GM19023 (cell line): ENCODE data around the gene PDE4D.

Experiments used
- ATAC-seq: cut with Tn5 transposase; IDR thresholded peaks from one replicate; pipeline ENCODE4 v1.9.1; 2021; ENCODE audit warnings: mild to moderate bottlenecking, moderate library complexity; ENCODE audit not compliant: unreplicated experiment

The PDE4D gene

DNA sequence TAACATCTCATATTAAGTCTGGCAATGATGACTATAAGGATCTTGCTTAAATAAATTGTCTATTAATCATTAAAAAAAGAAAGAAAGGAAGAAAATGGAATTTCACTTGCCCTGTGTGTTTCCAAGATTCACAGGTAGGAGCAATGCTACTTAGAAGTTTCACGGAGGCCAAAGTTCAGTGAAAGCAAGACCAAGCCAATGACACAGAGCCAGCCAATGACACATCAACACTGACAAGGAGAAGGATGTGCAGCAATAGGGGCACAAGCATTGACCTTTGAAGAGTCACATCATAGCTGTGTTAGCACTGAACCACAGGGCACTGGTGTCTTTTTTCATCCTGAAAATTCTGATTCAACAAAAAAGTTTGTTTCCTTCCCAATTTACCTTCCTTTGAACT lies 364.3 kb downstream of the PDE4D start:
- no peak for ATAC-seq

DNA sequence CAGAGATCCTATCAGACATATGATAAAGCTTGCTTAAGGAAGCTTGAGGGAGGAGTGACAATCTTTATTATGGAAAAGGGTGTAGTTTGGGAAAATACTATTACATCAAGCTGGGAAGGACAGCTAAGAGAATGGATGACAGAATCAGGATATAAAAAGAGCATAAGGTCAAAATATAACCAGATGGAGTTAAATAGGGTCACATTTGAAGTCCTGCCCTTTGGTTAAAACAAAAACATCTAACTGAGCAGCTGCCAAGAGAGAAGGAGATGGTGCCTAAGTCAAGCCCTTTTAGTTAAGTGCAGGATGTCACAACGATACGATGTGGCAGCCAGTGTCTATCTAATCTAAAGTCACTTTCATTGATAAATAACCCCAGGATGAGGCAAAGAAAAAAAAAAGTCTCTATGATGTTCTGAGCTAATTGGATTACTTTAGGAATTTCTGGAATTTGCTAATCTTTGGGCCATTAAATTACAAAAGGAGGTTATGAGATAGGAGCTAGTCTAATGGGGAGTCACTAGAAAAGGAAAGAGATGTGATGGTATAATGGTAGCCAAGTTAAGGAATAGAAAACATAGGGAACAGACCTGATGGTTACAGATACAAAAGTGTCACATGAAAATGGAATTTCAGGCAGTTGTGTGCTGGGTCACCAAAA lies 365.2 kb downstream of the PDE4D start:
- ATAC-seq = no peak

DNA sequence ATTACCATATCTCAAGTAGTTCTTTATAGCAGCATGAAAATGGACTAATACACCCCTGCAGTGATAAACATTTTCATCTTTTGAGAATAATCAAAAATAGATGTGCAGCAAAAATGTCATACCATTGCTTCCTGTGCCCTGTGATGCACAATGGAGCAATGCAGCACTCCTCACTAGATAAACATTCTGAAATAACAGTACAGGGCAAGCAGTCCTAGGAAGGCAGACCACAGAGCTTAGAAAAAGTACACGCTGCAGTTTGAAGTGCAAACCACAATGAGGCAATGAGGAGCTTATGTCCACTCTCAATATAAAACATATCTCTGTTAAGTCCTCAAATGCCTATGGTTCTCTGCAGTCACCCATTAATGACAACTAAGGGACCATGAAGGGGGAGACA lies 367.6 kb downstream of the PDE4D start:
- ATAC-seq = no peak

DNA sequence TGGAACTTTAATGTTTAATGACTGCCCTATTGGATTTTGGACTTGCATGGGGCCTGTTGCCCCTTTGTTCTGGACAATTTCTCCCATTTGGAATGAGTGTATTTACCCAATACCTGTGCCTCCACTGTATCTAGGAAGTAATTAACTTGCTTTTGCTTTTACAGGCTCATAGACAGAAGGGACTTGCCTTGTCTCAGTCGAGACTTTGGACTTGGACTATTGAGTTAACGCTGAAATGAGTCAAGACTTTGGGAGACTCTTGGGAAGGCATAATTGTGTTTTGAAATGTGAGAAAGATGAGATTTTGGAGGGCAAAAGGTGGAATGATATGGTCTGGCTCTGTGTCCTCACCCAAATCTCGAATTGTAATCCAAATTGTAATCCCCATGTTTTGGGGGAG lies 368.2 kb downstream of the PDE4D start:
- no peak for ATAC-seq

DNA sequence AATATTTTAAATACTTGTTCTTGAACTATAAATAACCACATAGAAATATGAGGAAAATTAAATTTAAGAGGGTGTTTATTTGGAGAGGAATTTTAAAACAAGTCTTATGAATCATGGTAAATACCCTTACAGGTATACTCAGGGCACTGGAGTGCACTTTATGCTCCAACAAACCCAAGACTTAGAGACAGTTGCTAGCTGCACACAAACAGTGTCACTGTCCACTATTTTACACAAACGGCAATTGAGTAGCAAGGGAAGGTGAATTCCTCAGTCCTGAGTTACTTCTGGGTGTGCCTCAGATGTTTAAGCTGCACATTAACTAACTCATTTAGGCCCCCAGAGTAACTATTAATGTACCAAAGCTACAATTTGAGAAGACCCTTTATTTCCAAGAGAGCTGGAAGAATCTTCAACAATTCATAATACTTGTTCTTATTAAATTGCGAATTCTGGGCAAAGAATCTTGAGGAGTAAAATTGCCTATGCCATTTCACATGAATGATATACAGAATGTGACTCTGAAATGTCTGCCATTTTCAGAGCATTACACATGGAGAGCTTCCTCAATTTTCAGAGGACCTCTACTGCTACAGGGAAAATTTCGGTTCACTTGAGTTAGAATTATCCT lies 371.2 kb downstream of the PDE4D start:
- ATAC-seq = no peak

DNA sequence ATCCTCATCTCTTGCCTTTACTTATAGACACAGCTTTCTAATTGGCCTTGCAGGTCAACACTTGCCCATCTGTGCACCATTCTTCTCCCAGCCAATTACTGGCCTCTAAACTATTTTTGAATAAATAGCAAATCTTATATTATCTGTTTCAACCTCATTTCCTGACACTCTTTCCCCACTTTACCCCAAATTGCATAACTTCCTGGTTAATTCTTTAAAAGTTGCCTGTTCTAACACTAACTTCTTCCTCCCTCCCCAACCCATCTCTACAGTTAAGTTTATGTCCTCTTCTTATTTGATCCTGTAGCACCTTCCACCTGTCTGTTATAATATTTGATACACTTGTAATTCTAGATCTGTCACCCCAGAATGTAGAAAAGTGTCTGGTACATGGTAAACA lies 372.1 kb downstream of the PDE4D start:
- no peak for ATAC-seq

DNA sequence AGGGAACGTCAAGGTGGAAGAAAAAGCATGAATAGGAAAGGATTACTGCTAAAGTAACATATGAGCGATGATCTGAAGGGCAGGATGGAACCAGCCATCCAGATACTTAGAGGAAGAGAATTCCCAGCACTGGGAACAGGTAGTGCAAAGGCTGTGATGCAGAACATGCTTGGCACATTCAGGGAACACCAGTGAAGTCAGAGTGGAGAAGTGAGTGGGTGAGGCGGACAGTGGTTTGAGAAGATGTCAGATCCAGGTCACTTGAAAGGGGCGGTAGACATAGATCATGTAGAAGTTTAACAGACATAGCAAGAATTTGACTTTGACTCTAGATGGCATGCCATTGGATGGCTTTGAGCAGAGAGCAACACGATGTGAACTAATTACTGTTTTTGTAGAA lies 374.2 kb downstream of the PDE4D start:
- ATAC-seq = no peak

DNA sequence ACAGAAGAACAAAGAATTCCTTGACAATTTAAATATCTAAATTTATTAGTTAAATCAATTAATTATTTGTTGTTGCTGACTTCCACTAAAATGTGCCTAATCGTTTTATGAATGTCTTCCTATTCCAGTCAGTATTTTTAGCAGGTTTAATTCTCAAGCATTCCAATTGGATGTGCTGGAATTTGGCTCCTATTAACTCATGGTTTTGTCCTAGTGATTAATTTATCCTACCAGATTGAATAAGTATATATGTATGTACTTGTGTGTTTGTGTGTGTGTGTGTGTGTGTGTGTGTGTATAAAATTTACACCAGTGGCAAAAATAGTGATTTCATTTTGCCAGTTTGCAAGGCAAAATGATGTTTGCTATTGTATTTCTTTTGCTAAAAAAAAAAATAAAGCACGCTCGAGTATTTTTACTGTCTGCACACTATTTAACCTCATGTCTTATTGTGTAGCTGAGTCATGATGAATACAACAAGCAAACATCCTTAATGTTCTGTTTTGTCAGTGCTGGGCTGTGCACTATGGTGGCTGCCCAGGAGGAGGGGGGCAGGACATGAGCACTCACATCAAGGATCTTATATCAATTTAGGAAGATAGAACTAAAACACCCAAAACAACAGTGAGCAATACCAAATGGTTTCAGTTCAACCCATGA lies 375.5 kb downstream of the PDE4D start:
- no peak for ATAC-seq

DNA sequence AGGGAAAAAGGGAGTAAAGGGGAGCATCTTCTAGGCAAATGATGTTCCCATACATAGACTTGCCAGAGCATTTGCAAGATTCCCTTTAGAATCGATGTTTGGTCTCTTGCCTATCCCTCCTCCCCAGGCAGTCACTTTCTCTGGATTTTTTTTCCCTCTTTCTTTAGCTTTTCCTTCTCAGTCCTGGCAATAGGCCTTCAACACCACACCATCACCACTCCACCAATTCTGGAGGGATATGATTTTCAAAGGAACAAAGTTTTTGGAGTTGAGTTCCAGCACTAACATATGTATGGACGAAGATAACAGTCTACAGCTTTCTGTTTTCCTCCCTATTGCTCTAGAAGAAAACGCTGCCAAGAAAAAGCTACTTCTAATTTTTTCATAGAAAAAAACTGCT lies 377.4 kb downstream of the PDE4D start:
- no peak for ATAC-seq

DNA sequence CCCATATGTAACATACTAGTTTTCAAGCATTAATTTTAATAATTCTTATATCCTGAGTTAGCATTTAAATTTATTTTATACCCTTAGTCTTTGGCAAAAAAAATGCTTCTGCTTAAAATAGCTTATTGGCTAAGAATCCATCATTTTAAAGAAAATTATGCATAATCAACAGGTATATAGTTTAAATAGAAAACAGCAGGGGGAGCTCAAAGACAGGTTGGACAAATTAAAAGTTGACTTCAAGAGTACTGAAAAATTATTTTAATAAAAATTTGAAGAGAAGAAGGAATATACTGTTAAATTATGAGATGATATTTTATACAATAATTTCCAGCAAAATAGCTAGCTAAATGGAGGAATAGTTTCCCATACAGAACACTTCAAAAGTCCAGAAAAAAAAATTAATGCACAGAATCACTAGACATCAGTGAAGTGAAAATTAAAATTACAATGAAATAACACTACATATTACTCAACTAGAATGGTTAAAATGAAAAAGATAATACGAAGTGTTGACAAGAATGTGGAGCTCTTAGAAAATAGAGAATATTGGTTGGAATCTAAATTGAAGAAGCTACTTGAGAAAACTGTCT lies 387.1 kb downstream of the PDE4D start:
- no peak for ATAC-seq

DNA sequence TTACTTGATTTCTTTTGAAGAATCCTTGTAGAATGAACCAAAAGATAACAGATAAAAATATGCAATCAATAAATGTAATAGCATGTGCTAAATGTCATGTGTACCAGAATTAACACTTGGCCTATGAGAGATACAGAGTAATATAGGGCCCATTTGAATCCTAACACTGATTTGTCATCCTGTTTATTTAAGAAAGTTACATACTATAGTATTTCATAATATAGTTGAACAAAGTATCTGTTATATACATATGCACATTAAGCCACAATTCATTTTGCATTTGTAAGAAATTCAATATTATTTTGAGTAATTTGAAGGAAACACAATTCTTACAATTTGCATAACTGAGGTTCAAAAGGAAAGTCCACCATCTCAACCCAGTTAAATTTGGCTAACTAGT lies 389.5 kb downstream of the PDE4D start:
- ATAC-seq = no peak

DNA sequence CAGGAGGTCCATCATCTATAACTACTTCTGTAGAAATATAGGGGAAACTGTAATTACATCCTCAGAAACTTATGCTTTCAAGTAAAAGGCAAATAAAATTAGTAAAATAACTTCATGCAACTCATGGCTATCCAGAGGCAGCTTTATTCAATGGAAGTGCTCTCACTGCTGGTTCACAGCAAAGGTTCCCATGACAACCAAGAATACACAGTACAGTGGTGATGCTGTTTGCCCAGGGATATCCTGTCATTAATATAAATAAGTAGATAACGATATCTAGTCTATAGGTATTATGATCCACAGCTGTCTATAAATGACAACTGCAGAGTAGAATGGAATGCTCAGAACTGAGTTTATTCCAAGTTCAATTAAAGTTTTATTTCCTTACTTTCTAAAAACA lies 390.3 kb downstream of the PDE4D start:
- ATAC-seq = no peak

DNA sequence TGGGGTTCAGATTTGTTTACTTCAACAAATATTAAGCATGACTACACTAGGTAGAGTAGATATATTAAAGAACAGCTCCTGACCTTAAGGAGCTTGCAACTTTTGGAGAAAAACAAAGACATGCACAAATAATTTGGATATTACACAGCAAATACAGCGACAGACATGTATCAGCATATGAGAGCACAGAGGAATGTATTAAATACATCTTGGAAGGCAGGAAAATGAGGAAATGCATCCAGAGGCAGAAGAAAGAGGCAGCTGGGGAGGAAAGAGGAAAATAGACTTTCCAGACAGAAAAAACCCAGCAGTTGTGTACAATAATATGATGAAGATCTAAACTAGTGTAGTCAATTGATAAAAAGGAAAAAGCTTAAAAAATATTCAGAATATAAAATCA lies 392.2 kb downstream of the PDE4D start:
- ATAC-seq = no peak

DNA sequence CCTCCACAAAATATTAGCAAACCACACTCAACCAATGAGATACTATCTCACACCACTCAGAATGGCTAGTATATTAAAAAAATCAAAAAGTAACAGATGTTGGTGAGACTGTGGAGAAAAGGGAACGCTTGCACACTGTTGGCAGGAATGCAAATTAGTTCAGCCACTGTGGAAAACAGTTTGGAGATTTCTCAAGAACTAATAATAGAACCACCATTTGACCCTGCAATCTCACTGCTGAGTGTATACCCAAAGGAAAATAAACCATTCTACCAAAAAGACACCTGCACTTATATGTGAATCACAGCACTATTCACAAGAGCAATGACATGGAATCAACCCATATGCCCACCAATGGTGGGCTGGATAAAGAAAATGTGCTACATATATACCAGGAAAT lies 393.5 kb downstream of the PDE4D start:
- no peak for ATAC-seq

DNA sequence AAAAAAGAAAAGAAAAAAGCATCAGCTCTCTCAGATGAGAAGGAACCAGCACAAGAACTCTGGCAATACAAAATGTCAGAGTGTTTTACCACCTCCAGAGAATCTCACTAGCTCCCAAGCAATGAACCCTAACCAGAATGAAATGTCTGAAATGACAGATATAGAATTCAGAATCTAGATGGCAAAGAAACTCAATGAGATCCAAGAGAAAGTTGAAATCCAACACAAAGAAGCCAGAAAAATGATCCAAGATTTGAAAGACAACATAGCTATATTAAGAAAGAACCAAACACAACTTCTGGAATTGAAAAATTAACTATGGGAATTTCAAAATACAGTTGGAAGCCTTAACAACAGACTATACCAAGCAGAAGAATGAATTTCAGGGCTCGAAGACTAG lies 396.3 kb downstream of the PDE4D start:
- no peak for ATAC-seq

DNA sequence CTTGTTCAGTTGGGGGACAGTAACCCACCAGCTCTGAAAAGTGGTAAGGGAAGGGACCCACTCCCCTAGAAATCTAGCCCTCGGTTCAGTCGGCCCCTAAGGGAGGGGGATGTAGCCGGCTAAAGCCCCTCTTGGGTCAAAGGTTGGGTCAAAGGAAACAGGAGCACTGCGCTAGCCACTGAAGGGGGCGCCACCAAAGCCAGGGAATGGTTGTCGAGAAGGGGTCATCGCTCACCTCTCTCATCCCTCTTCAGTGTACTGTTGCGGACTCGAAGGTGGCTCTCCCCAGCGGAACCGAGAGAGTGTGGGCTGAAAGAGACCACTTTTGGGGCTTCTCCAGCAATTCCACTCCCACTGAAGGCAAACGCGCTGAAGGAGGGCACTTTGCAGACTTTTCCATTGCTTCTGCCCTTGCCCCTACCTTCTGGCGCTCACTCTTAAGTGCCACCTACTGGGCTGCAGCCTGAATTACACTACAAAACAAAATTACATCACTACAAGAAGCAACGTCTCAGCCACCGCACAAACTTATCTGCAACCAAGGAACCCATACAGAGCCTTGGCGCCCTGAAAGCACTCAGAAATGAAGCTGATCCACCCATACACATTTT lies 396.9 kb downstream of the PDE4D start:
- ATAC-seq = no peak

DNA sequence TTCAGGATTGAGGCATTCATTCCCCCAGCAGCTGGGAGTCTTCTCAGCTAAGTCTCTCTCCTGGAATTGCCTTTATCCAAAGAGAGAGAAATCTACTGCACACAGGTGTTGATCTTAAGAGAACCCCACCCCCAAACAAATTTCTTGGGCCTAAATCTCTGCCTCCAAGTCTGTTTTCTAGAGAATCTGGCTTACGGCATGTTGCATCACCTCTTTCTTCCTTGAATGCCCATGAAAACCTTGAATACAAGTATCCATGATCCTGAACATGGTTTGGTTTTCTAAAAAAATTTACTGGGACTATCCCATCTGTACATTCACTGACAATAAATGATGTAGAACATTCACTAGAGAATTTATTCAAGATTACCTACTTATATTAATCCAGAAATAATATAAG lies 401.6 kb downstream of the PDE4D start:
- no peak for ATAC-seq

DNA sequence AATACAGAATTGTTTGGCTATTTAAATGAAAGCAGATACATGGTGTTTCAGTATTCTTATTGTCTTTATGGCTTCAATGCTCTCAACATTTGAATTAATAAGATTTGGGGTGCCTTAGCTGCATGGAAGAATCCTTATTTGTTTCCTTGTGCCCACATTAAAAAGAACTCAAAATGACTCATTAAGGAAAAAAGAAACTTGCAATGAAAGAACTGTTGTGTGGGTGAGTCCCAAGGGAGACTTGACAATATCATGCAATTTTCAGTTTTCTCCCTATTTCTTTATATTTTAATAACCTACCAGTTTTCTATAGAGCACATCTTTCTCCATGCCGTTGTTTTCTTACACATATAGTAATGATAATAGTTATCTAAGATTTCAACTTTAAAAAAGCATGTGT lies 404.0 kb downstream of the PDE4D start:
- no peak for ATAC-seq

DNA sequence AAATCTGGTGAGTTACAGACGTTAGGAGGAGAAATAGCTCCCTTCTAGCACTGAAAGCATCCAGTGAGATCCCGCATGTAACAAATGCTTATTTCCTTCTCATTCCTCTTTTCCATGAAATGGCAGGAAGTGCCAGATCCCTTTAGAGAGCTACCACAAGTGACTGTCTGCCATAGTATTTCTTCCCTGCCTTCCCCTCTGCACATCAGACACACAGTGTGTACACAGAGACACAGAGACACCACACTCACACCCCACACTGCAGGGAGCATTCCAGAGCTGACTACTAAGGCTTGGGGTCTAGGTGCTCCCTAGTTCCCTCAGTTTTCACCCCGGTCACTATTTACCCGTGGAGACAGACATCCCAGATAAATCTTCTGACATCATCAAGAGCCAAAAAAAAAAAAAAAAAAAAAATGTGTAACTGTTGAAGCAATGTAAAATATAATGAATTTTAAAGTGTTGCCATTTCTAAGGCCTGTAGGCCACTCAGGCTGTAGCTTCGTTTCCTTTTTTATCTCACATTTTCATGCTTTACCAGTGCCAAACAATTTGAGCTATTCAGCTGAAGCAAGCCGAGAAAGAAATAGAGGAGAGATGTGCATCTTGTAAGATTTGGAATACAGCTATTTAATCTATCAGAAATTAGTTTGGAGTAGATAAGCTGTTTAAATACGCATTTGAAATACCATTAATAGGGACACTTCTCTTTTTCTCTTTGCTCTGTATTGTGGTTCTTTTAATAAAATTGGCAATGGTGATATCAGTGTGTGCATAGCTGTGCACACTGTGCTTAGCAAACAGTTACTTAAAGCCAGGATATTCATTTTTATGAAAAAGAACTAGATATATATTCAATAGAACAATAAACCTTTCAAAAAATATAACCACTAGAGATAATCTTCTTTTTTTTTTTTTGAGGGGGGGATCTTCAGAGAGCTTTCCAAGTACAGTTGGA lies 405.5 kb downstream of the PDE4D start:
- ATAC-seq = no peak

DNA sequence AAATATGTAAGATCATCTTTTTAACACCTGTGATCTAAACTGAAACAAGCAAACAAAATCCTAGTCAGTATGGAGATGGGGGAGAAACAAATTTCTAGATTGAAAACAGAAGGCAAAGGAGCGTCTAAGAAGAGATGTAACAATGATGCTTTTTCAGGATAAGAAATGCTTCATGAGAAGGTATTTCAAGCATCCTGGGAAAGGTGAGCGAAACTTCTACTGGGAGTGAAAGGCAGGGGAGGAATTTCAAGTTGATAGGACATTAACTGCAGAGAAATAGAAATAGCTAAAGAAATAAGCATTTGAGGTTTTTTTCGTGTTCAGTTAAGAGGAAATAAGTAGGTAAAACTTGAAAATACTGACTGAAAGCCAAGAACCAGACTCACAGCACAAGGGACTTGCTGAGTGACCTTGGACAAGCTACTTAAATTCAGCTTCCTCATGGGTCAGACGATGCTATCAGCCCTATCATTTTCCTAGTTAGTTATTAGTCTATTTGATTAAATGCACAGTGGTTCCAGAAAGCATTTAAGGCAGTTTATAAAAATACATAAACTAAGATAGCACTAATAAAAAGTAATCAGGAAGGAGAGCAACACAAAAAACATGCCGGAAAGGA lies 406.3 kb downstream of the PDE4D start:
- no peak for ATAC-seq
